AG04450 (cell line): ENCODE results near the gene SEPTIN10. TPM values are rescaled to one million over a fixed set of nuclear protein-coding genes. Genes with fewer than 3 reads are reported as not detected.

ENCODE experiments used
- CTCF ChIA-PET: fragments of 300-600, 350-600 bp; formaldehyde crosslinking; extraction: SDS; loops from one replicate; lab custom pipeline; 2022; ENCODE audit warnings: antibody characterized with exemption, inconsistent platforms; lab: Charles Lee
- POLR2A ChIA-PET: fragments of 350-600 bp; formaldehyde crosslinking; extraction: SDS; loops from one replicate; lab custom pipeline; 2021; ENCODE audit warnings: antibody characterized with exemption, inconsistent platforms; lab: Yijun Ruan, JAX
- DNase-seq: peaks from one replicate; pipeline ENCODE4 v3.0.0-alpha.2; 2011; ENCODE audit warnings: low read depth, low spot score
- H3K27ac ChIP-seq: one replicate; pipeline ENCODE4 v1.5.1; 2012; ENCODE audit warnings: low read depth, low read length, control low read depth
- H3K27me3 ChIP-seq: one replicate; pipeline ENCODE4 v1.6.0; 2012; ENCODE audit warnings: low read length; ENCODE audit not compliant: control insufficient read depth, insufficient read depth
- H3K4me3 ChIP-seq: 2 replicates; pipeline ENCODE4 v1.5.1; 2011; ENCODE audit warnings: mild to moderate bottlenecking, low read depth, low read length, control low read depth
- H3K9me3 ChIP-seq: 2 replicates; pipeline ENCODE4 v1.5.1; 2012; ENCODE audit warnings: low read length; ENCODE audit not compliant: control insufficient read depth, insufficient read depth
- polyA plus RNA-seq: library from polyadenylated mRNA; depleted of rRNA; stranded (reverse); fragments of >200 nt; gene quantifications from 2 replicates; pipeline ENCODE4 v1.2.3, GENCODE V29; 2011
- TF ChIP-seq, protein P1 (sequence below): IDR thresholded peaks from 2 replicates; pipeline ENCODE4 v1.5.1; 2011; ENCODE audit warnings: low read depth, low read length, control low read depth, inconsistent platforms

The SEPTIN10 gene
- polyA plus RNA-seq, 1 experiment, result 105 TPM

DNA sequence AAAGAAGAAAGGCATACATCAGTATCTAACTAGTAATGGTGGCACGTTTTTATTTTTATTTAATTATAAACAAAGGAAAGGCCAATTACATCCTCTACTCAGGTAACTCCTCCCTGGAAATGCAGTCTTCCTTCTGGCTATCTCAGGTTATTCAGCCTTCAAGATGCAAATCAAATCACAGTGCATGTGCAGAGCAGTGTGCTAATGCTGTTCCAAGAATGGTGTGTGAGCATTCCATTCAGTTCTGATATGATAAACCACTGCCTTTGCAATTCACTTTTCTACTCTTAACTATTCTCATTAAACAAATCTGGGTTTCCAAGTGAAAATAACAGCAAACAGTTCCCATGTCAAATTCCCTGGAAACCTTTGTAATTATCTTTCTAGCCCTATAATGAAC lies 38.4 kb downstream of the SEPTIN10 start:
- POLR2A ChIA-PET, result no interaction called here
- no peaks in the 10 kb centered on the region for H3K9me3 ChIP-seq
- no peak for DNase-seq
- TF ChIP-seq, protein P1, sequence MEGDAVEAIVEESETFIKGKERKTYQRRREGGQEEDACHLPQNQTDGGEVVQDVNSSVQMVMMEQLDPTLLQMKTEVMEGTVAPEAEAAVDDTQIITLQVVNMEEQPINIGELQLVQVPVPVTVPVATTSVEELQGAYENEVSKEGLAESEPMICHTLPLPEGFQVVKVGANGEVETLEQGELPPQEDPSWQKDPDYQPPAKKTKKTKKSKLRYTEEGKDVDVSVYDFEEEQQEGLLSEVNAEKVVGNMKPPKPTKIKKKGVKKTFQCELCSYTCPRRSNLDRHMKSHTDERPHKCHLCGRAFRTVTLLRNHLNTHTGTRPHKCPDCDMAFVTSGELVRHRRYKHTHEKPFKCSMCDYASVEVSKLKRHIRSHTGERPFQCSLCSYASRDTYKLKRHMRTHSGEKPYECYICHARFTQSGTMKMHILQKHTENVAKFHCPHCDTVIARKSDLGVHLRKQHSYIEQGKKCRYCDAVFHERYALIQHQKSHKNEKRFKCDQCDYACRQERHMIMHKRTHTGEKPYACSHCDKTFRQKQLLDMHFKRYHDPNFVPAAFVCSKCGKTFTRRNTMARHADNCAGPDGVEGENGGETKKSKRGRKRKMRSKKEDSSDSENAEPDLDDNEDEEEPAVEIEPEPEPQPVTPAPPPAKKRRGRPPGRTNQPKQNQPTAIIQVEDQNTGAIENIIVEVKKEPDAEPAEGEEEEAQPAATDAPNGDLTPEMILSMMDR, result no peak
- CTCF ChIA-PET, result interaction anchor here (3.1 kb wide), 1 partner anchor 160 kb away, joined by 8 read pairs; no protein-coding TSS in a partner anchor
- no peak overlapping the region for H3K4me3 ChIP-seq
- no peak overlapping the region for H3K27ac ChIP-seq
- H3K27me3 ChIP-seq, result no peaks in the 10 kb centered on the region

DNA sequence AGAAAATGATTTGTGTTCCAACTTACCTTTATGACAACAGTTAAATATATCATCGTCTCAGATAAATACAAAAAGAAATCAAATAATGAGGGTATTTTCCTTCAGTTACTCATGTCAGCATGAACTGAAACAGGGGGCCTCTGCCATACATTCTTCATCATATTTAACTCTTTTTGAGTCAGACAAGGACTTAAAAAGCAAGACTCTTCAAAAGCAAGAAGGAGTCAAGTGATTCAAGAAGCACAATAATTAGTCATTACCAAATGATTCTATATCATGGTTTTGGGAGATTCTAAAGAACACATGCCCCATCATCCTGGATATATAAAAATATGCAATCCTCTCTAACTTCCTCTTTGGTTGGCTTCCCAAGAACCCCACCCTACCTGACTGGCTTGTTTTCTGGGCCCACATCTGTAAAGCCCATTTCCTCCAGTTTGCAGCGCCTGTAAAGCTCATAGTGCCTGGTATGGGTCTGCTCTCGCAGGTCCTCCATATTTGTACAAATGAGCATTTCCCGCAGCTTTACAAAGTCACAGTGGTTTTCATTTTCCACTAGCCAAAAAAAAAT lies 49.7 kb downstream of the SEPTIN10 start:
- POLR2A ChIA-PET, result interaction anchor here (0.6 kb wide), 1 partner anchor 46 kb away, joined by 6 read pairs; no protein-coding TSS in a partner anchor
- H3K4me3 ChIP-seq, result no peak overlapping the region
- CTCF ChIA-PET, result interaction anchor here (5.0 kb wide), 1 partner anchor 18 kb away, joined by 25 read pairs; no protein-coding TSS in a partner anchor
- DNase-seq, result no peak
- H3K27ac ChIP-seq, result no peak overlapping the region
- no peaks in the 10 kb centered on the region for H3K27me3 ChIP-seq
- no peaks in the 10 kb centered on the region for H3K9me3 ChIP-seq
- TF ChIP-seq, protein P1, result no peak

DNA sequence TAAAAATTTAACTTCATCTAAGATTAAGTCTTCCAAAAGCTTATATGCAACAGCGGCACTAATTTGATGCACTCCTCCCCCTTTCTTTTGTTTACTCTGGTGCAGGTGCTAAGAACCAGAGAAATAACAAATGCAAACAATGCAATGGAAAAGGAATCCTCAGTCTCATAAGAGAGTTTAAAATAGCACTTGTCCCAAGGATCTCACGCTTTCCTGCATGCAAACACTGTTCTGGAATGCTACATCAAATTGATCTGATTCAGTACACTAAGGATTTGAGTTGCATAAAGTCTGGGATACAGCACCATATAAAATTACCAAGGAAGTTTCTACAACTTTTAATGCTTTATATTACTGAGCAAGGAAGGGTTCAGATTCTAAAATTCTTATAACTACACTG lies 50.5 kb downstream of the SEPTIN10 start:
- H3K9me3 ChIP-seq, result no peaks in the 10 kb centered on the region
- ChIA-PET POLR2A (interaction anchor here (0.6 kb wide), 1 partner anchor 14 kb away, joined by 4 read pairs; no protein-coding TSS in a partner anchor), CTCF (interaction anchor here (5.0 kb wide), 1 partner anchor 17 kb away, joined by 25 read pairs; no protein-coding TSS in a partner anchor)
- no peaks in the 10 kb centered on the region for H3K27me3 ChIP-seq
- no peak for DNase-seq
- H3K27ac ChIP-seq, result no peak overlapping the region
- H3K4me3 ChIP-seq, result no peak overlapping the region
- TF ChIP-seq, protein P1, result no peak

DNA sequence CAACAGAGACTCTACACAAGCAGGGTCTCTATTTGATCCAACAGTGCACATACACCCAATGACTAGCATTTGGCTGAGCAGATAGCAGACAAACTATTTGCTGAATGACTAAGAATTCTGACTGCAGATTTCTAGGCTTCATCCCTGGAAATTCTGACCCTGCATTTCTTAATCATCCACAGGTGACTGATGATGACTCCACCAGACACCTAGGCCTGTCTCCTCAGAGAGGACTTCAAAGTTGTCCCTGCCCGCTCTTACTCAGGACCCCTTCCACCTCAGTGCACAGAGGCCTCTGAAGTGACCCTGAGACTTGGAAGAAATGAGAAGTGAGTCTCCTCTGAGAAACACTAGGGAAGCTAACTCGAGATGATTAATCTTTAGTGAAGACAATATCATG lies 51.3 kb downstream of the SEPTIN10 start:
- no peak for DNase-seq
- Histone ChIP-seq H3K27me3 (no peaks in the 10 kb centered on the region), H3K4me3 (no peak overlapping the region), H3K27ac (no peak overlapping the region), H3K9me3 (no peaks in the 10 kb centered on the region)
- ChIA-PET CTCF (interaction anchor here (5.0 kb wide), 1 partner anchor 16 kb away, joined by 25 read pairs; no protein-coding TSS in a partner anchor), POLR2A (no interaction called here)
- TF ChIP-seq, protein P1, result no peak

DNA sequence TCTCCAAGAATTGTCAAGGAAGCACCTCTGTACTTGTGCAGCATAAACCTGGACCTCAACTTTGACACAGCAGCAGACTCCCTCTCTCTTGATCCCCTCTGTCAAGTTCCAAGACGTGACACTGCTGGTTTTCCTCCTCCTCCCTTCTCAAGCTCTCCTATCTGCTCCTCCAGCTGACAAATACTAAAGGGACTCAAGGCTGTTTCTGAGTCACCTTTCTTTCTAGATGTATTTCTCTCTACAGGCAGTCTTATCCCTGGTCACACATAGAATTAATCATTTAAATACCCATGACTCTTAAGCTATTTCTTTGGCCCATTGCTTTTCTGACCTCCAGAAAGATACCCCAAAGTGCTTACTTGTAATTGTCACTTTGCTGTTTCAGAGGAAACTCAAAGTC lies 53.5 kb downstream of the SEPTIN10 start:
- no peaks in the 10 kb centered on the region for H3K27me3 ChIP-seq
- ChIA-PET POLR2A (interaction anchor here (1.1 kb wide), 1 partner anchor 54 kb away, joined by 5 read pairs; the partner anchor contains the start of genes SEPTIN10 and SOWAHC), CTCF (interaction anchor here (1.4 to 1.7 kb wide), 2 partner anchors 14 to 174 kb away, joined by 3 to 9 read pairs; no protein-coding TSS in a partner anchor)
- no peak overlapping the region for H3K27ac ChIP-seq
- DNase-seq, result no peak
- TF ChIP-seq, protein P1, result no peak
- no peak overlapping the region for H3K4me3 ChIP-seq
- no peaks in the 10 kb centered on the region for H3K9me3 ChIP-seq
